HepG2 (cell line): ENCODE results near the gene PRR30. TPM values are rescaled to one million over a fixed set of nuclear protein-coding genes. Genes with fewer than 3 reads are reported as not detected.
A peak's percentile ranks its signal among the peaks of the same experiment; 100 is the strongest.

ENCODE experiments used
- ARNT ChIP-seq: fragments of 450-650 bp; IDR thresholded peaks from 2 replicates; pipeline ENCODE4 v1.6.1; 2017
- ARNTL ChIP-seq: sonication (generic); formaldehyde crosslinking; IDR thresholded peaks from 2 replicates; pipeline ENCODE4 v1.4.0; 2020; ENCODE audit warnings: mild to moderate bottlenecking, missing genetic modification reagents
- ATF7 ChIP-seq, 2 experiments: fragments of 450-650 bp in 1 of 2; sonication (generic) in 1 of 2; formaldehyde crosslinking in 1 of 2; IDR thresholded peaks; 2 replicates each; pipeline versions ENCODE4 v1.4.0 to v1.6.1; 2016 to 2020; ENCODE audit warnings: antibody characterized with exemption in 1 of 2, mild to moderate bottlenecking in 1 of 2, missing genetic modification reagents in 1 of 2
- ELF4 ChIP-seq: sonication (generic); formaldehyde crosslinking; IDR thresholded peaks from 2 replicates; pipeline ENCODE4 v1.5.0; 2020; ENCODE audit warnings: missing genetic modification reagents, mild to moderate bottlenecking, moderate library complexity, borderline replicate concordance
- KDM2A ChIP-seq: sonication (generic); formaldehyde crosslinking; IDR thresholded peaks from 2 replicates; pipeline ENCODE4 v1.4.0; 2020; ENCODE audit warnings: low read depth, missing genetic modification reagents, borderline replicate concordance
- KLF6 ChIP-seq: IDR thresholded peaks from 2 replicates; pipeline ENCODE4 v1.8.0; 2016; ENCODE audit warnings: missing biosample characterization, missing genetic modification reagents
- MAZ ChIP-seq, 2 experiments: sonication (generic) in 1 of 2; formaldehyde crosslinking in 1 of 2; IDR thresholded peaks; 2 replicates each; pipeline versions ENCODE4 v1.5.0 to v1.6.1; 2012 to 2020; ENCODE audit warnings: low read depth in 2 of 2, mild to moderate bottlenecking in 2 of 2, borderline replicate concordance in 1 of 2, improper control_type of control experiment in 1 of 2, low read length in 1 of 2, missing genetic modification reagents in 1 of 2, moderate library complexity in 1 of 2
- RAD51 ChIP-seq: fragments of 450-650 bp; IDR thresholded peaks from 2 replicates; pipeline ENCODE4 v1.6.1; 2016; ENCODE audit warnings: borderline replicate concordance
- SALL2 ChIP-seq: sonication (generic); formaldehyde crosslinking; IDR thresholded peaks from 2 replicates; pipeline ENCODE4 v1.8.1; 2023; ENCODE audit warnings: mild to moderate bottlenecking, missing genetic modification reagents, inconsistent platforms
- TOPORS ChIP-seq: sonication (generic); formaldehyde crosslinking; IDR thresholded peaks from 2 replicates; pipeline ENCODE4 v1.8.0; 2023; ENCODE audit warnings: mild to moderate bottlenecking, missing genetic modification reagents
- YEATS2 ChIP-seq: sonication (generic); formaldehyde crosslinking; IDR thresholded peaks from 2 replicates; pipeline ENCODE4 v1.4.0; 2020; ENCODE audit warnings: missing genetic modification reagents, borderline replicate concordance
- ZKSCAN8 ChIP-seq: IDR thresholded peaks from 2 replicates; pipeline ENCODE4 v1.6.1; 2016; ENCODE audit warnings: borderline replicate concordance, missing genetic modification reagents, missing compliant biosample characterization
- ZNF251 ChIP-seq: sonication (generic); formaldehyde crosslinking; IDR thresholded peaks from 2 replicates; pipeline ENCODE4 v1.9.0; 2021; ENCODE audit warnings: mild to moderate bottlenecking, missing genetic modification reagents
- ZNF326 ChIP-seq: sonication (generic); formaldehyde crosslinking; IDR thresholded peaks from 2 replicates; pipeline ENCODE4 v1.4.0; 2020; ENCODE audit warnings: missing genetic modification reagents, borderline replicate concordance
- ZNF446 ChIP-seq: sonication (generic); formaldehyde crosslinking; IDR thresholded peaks from 2 replicates; pipeline ENCODE4 v1.5.0; 2020; ENCODE audit warnings: mild to moderate bottlenecking, missing genetic modification reagents
- ZNF7 ChIP-seq: IDR thresholded peaks from 2 replicates; pipeline ENCODE4 v1.6.1; 2016; ENCODE audit warnings: missing biosample characterization, missing genetic modification reagents
- ZNF772 ChIP-seq: sonication (generic); formaldehyde crosslinking; IDR thresholded peaks from 2 replicates; pipeline ENCODE4 v1.5.0; 2020; ENCODE audit warnings: mild to moderate bottlenecking, missing genetic modification reagents
- ZNF841 ChIP-seq: sonication (generic); formaldehyde crosslinking; IDR thresholded peaks from 2 replicates; pipeline ENCODE4 v1.8.1; 2023; ENCODE audit warnings: missing genetic modification reagents, borderline replicate concordance
- polyA plus RNA-seq, 8 experiments: library from polyadenylated mRNA; depleted of rRNA in 3 of 8; stranded (reverse) in 7 of 8; unstranded in 1 of 8; fragments of >200 nt; fragmentation: Illumina TruSeq in 4 of 8; extraction: Trizol in 4 of 8; gene quantifications; 2 replicates each; pipeline versions ENCODE4 v1.2.1 to v1.2.3, GENCODE V29; 2011 to 2016; ENCODE audit warnings: low read depth in 4 of 8, missing spikeins in 1 of 8, mixed read lengths in 1 of 8; ENCODE audit not compliant: insufficient read depth in 1 of 8
- total RNA-seq, 5 experiments: library from RNA; depleted of rRNA; stranded (reverse); fragments of >200 nt; fragmentation: Illumina TruSeq; extraction: Trizol; gene quantifications; 2 replicates each; pipeline ENCODE4 v1.2.3, GENCODE V29; 2016; ENCODE audit warnings: low read depth in 1 of 5
- TF ChIP-seq, protein P1 (sequence below): sonication (generic); formaldehyde crosslinking; IDR thresholded peaks from 2 replicates; pipeline ENCODE4 v1.8.1; 2023; ENCODE audit warnings: mild to moderate bottlenecking, missing genetic modification reagents
- TF ChIP-seq, protein P2 (sequence below): sonication (generic); formaldehyde crosslinking; IDR thresholded peaks from 2 replicates; pipeline ENCODE4 v1.5.0; 2020; ENCODE audit warnings: mild to moderate bottlenecking, missing genetic modification reagents

The PRR30 gene
- total and polyA plus RNA-seq, 2 of the 13 experiments (the other 11 are each of a cell fraction or from before 2014, with no cell fraction given) = not detected

DNA sequence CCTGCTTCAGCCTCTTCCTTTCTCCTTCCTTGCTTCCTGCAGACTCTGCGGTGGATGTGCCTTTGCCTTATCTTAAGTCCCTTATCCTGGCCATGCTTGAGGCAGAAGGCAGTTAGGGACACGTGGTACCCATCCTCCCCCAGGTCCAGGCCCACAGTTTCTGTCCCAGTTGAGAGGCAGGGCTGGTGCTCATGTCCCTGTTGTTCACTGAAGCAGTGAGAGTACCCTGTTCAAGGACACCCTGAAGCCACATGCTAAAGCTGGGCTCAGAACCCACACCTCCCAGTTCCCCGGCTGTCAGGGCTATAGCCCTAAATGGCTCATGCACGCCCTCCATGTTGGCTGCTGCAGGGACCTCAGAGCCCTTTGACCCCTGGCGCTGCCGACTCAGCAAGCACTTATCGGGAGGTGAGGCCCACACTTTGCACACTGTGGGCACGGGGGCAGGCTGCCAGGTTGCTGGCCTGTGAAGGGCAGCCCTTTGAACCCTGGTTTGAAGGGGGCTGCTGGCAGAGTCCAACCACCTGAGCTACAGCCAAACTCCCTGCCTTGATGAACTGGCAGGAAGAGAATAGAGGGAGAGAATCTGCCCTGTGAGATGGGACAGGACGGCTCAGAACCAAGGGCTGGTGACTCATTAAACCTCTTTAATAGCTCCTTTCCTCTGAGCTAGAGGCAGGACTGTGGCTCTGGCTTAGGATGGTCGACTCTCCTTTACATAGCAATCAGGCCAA is 46.3 kb downstream of the PRR30 start (continued):
- TF ChIP-seq, protein P1, sequence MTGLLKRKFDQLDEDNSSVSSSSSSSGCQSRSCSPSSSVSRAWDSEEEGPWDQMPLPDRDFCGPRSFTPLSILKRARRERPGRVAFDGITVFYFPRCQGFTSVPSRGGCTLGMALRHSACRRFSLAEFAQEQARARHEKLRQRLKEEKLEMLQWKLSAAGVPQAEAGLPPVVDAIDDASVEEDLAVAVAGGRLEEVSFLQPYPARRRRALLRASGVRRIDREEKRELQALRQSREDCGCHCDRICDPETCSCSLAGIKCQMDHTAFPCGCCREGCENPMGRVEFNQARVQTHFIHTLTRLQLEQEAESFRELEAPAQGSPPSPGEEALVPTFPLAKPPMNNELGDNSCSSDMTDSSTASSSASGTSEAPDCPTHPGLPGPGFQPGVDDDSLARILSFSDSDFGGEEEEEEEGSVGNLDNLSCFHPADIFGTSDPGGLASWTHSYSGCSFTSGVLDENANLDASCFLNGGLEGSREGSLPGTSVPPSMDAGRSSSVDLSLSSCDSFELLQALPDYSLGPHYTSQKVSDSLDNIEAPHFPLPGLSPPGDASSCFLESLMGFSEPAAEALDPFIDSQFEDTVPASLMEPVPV (CRISPR knock-in tag) = no peak; the same call in 1 of the 2 replicates
- TF ChIP-seq RAD51 (no peak), ZNF446 (no peak), ZNF251 (CRISPR knock-in tag) (no peak), ZNF772 (CRISPR knock-in tag) (0 out of 2 replicates have a peak, but pooled peaks have one; percentile 43), ELF4 (CRISPR knock-in tag) (no peak), ZKSCAN8 (CRISPR knock-in tag) (peak; percentile 66; the same call in 1 of the 2 replicates), MAZ (IDR thresholded peaks at IDR 0.05; ENCODE audit: borderline replicate concordance, low read depth, low read length) (peak; percentile 16; the same call in 1 of the 2 replicates), MAZ (CRISPR knock-in tag; IDR thresholded peaks at IDR 0.05; ENCODE audit: low read depth) (peak; percentile 38; the same call in 1 of the 2 replicates), ZNF841 (CRISPR knock-in tag) (no peak), KLF6 (CRISPR knock-in tag) (no peak; the same call in 1 of the 2 replicates), SALL2 (CRISPR knock-in tag) (no peak), ARNT (no peak), YEATS2 (CRISPR knock-in tag) (no peak; the same call in 1 of the 2 replicates), KDM2A (peak; percentile 89), TOPORS (CRISPR knock-in tag) (no peak; the same call in 1 of the 2 replicates), ZNF7 (CRISPR knock-in tag) (no peak), ARNTL (peak; percentile 77; the same call in 1 of the 2 replicates), ATF7 (IDR thresholded peaks at IDR 0.05) (no peak), ATF7 (CRISPR knock-in tag; IDR thresholded peaks at IDR 0.05) (no peak), ZNF326 (no peak)
- TF ChIP-seq, protein P2, sequence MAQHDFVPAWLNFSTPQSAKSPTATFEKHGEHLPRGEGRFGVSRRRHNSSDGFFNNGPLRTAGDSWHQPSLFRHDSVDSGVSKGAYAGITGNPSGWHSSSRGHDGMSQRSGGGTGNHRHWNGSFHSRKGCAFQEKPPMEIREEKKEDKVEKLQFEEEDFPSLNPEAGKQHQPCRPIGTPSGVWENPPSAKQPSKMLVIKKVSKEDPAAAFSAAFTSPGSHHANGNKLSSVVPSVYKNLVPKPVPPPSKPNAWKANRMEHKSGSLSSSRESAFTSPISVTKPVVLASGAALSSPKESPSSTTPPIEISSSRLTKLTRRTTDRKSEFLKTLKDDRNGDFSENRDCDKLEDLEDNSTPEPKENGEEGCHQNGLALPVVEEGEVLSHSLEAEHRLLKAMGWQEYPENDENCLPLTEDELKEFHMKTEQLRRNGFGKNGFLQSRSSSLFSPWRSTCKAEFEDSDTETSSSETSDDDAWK = no peak
